Neural cell (in vitro differentiated cells): ENCODE measurements around the gene NF1.

Experiments
- POLR2AphosphoS5 ChIP-seq: IDR thresholded peaks from 2 replicates; pipeline ENCODE4 v1.6.1; 2012
- TF ChIP-seq, protein P1 (sequence below): fragments of 450-650 bp; IDR thresholded peaks from 2 replicates; pipeline ENCODE4 v1.5.1; 2014; ENCODE audit warnings: antibody characterized with exemption, mild to moderate bottlenecking, moderate library complexity; ENCODE audit not compliant: poor library complexity, severe bottlenecking

DNA sequence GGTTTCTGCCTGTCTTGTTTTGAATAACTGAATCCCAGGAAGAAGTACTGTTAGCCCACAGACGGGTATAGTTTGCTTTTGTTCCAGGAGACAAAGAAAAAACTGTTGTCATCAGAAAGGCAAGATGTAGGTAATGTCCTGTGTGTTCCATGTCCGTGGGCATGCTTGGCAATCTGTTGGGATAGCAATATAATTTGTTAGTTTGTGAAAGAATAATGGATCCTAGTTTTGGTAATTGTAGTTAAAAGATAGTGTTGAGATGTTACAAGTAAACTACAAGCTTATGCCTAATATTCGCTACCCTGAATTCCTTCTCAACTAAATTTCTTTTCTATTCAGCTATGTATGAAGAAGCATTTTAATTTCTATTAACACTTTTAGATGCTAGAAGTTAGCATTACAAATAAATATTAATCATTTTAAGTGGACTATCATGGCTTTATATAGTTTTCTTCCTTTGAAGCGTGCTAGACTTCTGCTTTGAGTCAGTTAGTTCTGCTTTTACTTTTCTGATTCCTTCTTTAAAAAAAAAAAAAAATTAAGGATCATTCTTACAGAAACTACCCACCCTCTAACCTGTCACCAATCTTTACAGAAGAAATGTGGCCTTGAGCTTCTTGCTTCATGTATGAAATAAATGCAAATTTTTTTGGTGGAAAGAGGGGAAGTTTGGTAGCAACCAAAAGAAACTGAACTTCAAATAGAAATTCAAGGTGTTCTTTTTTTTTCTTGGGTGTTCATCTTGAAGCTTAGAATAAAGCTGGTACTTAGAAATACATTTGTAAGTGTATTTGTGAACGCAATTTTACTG lies 224.3 kb downstream of the NF1 start:
- TF ChIP-seq, protein P1, sequence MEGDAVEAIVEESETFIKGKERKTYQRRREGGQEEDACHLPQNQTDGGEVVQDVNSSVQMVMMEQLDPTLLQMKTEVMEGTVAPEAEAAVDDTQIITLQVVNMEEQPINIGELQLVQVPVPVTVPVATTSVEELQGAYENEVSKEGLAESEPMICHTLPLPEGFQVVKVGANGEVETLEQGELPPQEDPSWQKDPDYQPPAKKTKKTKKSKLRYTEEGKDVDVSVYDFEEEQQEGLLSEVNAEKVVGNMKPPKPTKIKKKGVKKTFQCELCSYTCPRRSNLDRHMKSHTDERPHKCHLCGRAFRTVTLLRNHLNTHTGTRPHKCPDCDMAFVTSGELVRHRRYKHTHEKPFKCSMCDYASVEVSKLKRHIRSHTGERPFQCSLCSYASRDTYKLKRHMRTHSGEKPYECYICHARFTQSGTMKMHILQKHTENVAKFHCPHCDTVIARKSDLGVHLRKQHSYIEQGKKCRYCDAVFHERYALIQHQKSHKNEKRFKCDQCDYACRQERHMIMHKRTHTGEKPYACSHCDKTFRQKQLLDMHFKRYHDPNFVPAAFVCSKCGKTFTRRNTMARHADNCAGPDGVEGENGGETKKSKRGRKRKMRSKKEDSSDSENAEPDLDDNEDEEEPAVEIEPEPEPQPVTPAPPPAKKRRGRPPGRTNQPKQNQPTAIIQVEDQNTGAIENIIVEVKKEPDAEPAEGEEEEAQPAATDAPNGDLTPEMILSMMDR, result no peak
- no peak for TF ChIP-seq POLR2AphosphoS5
